Measurements from ENCODE around the gene RANBP17. TPM values are rescaled to one million over a fixed set of nuclear protein-coding genes. Genes with fewer than 3 reads are reported as not detected.
"Not testable (repeated sequence)": the region's sequence is repeated elsewhere in the genome, so short reads cannot be mapped to it uniquely, and the experiment has no call there.

RANBP17 gene
- total RNA-seq, 1 donor from 2014 or later = 6.8 TPM

DNA sequence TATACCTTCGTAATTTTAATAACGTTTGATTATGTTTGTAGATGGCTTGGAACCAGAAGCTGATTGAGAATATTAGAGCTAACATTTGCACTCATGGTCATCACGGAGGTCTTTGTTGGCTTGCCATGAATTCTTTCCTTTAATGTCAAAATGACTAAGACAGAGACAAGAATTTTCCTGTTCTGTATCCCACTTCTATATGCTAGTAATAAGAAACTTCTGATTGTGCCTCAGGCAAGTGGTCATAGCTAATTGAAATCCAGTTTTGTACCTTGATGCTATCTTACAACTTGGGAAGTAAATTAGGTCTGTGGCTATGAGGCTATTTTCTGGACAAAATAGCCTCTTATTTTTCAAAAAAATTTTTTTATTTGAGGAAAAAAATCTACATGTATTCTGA lies 167.6 kb downstream of the RANBP17 start:
- Histone ChIP-seq H3K27me3 (ENCODE audit: control insufficient read depth, insufficient read depth, low read length) (no peaks in the 10 kb centered on the region), H3K36me3 (ENCODE audit: control insufficient read depth, insufficient read depth, low read length) (no peaks in the 10 kb centered on the region), H3K4me3 (ENCODE audit: low read depth, low read length) (no peak overlapping the region)
- DNase-seq (ENCODE audit: low read depth) (no peak), FAIRE-seq (no peak)
- TF ChIP-seq, protein P1, sequence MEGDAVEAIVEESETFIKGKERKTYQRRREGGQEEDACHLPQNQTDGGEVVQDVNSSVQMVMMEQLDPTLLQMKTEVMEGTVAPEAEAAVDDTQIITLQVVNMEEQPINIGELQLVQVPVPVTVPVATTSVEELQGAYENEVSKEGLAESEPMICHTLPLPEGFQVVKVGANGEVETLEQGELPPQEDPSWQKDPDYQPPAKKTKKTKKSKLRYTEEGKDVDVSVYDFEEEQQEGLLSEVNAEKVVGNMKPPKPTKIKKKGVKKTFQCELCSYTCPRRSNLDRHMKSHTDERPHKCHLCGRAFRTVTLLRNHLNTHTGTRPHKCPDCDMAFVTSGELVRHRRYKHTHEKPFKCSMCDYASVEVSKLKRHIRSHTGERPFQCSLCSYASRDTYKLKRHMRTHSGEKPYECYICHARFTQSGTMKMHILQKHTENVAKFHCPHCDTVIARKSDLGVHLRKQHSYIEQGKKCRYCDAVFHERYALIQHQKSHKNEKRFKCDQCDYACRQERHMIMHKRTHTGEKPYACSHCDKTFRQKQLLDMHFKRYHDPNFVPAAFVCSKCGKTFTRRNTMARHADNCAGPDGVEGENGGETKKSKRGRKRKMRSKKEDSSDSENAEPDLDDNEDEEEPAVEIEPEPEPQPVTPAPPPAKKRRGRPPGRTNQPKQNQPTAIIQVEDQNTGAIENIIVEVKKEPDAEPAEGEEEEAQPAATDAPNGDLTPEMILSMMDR (IDR thresholded peaks at IDR 0.05; ENCODE audit: insufficient read depth, low read length, severe bottlenecking) = no peak

DNA sequence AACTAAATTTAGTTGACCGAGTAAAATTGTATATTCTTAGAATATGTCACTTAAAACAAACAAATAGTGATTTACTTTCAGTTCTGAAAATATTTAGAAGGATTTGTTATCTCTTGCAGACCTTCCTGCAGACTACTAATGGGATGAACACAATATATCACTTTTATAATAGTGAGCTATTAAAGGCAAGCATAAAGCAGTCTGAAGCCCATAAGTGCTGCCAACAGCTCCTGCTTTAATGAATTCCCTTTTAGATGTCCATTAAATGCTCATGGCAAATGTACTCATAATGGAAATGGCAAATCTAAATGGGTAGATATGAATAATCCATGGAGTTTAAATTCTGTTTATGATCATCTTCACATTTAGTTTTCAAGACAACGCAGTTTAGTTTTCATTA lies 170.2 kb downstream of the RANBP17 start:
- DNase-seq (ENCODE audit: low read depth) (no peak), FAIRE-seq (no peak)
- H3K36me3 ChIP-seq (ENCODE audit: control insufficient read depth, insufficient read depth, low read length) = no peaks in the 10 kb centered on the region
- TF ChIP-seq, protein P1 (IDR thresholded peaks at IDR 0.05; ENCODE audit: insufficient read depth, low read length, severe bottlenecking) = no peak
- H3K27me3 ChIP-seq (ENCODE audit: control insufficient read depth, insufficient read depth, low read length) = no peaks in the 10 kb centered on the region
- H3K4me3 ChIP-seq (ENCODE audit: low read depth, low read length) = no peak overlapping the region

DNA sequence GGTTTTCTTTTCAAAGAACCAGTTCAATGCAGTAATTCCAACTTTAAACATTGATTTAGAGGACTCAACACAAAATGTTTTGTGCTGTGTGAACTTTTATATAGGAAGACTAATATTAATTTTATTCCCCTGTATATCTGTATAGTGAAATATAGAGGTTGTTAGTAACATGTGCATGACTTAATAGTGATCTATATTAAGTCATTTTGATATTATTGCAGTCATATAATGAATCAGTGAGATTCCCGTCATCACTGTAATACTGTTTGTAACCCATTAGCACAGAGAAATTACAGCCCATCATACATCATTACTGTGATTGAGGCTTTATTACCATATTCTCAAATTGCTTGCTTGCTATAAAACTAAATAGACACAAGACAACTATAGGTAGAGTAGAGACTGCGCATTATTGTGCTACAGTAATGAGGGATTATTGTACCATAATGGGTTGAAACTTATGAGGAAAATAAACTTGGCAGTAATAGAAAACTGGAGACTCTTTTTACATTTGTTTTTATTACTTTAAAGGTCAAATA lies 170.7 kb downstream of the RANBP17 start:
- FAIRE-seq = no peak
- TF ChIP-seq, protein P1 (IDR thresholded peaks at IDR 0.05; ENCODE audit: insufficient read depth, low read length, severe bottlenecking) = no peak

DNA sequence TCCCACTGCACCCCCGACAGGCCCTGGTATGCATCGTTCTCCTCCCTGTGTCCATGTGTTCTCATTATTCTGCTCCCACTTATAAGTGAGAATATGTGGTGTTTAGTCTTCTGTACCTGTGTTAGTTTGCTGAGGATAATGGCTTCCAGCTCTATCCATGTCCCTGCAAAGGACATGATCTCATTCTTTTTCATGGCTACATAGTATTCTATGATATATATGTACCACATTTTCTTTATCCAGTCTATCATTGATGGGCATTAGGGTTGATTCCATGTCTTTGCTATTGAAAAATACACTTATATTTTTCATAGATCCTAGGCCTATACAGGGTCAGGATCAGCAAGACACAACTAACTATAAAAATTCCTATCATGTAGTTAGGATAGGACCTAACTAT lies 180.1 kb downstream of the RANBP17 start:
- not testable (repeated sequence) for FAIRE-seq; H3K4me3 ChIP-seq (ENCODE audit: low read depth, low read length); H3K27me3 ChIP-seq (ENCODE audit: control insufficient read depth, insufficient read depth, low read length); DNase-seq (ENCODE audit: low read depth); H3K36me3 ChIP-seq (ENCODE audit: control insufficient read depth, insufficient read depth, low read length)

More for the DNA sequence above, 170.7 kb downstream of the RANBP17 start:
- Histone ChIP-seq H3K36me3 (ENCODE audit: control insufficient read depth, insufficient read depth, low read length) (no peaks in the 10 kb centered on the region), H3K27me3 (ENCODE audit: control insufficient read depth, insufficient read depth, low read length) (no peaks in the 10 kb centered on the region), H3K4me3 (ENCODE audit: low read depth, low read length) (no peak overlapping the region)
- no peak for DNase-seq (ENCODE audit: low read depth)

DNA sequence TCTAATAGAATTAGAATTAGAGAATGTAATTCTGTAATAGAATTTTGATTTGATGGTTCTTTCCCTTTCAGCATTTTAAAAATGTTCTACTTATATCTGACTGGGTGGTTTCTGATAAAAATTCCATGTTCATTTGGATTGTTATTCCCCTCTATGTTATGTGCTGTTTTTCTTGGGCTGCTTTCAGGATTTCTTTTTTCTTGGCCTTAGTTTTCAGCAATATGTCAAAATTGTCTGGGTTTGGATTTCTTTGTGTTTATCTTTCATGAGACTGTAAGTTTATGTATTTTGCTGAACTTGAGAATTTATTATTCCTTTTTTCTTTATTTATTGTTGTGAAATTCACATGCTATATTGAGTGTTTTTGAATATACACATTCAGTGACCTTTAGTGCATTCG lies 189.1 kb downstream of the RANBP17 start:
- Histone ChIP-seq H3K27me3 (ENCODE audit: control insufficient read depth, insufficient read depth, low read length) (no peaks in the 10 kb centered on the region), H3K36me3 (ENCODE audit: control insufficient read depth, insufficient read depth, low read length) (no peaks in the 10 kb centered on the region), H3K4me3 (ENCODE audit: low read depth, low read length) (no peak overlapping the region)
- TF ChIP-seq, protein P1 (IDR thresholded peaks at IDR 0.05; ENCODE audit: insufficient read depth, low read length, severe bottlenecking) = no peak
- DNase-seq (ENCODE audit: low read depth) (no peak), FAIRE-seq (no peak)

DNA sequence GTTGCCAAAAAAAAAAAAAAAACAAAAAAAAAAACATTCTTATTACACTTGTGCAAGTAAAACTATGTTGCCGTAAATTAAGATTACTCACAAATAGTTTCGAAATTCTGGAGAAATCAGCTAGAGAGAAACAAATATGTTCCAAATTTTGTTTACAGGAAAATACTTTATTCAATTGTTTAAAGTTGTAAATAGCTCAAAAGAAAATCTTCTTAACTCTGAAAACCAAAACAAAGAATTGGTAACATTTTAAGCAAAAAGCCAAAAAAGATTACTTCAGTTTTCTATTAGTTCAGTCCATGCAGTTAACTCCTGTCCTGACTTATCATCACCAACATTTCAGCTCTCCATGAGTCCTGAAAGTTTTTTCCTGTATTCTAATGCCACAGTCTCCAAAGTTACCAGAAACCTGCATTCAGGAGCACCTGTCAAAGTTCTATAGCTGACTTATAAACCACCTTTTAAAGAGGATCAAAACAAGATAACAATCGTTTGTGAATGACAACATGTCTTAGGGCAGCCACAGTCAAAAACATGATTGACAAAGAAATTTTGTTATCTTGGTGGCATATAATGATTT lies 194.1 kb downstream of the RANBP17 start:
- Histone ChIP-seq H3K36me3 (ENCODE audit: control insufficient read depth, insufficient read depth, low read length) (no peaks in the 10 kb centered on the region), H3K27me3 (ENCODE audit: control insufficient read depth, insufficient read depth, low read length) (no peaks in the 10 kb centered on the region), H3K4me3 (ENCODE audit: low read depth, low read length) (no peak overlapping the region)
- TF ChIP-seq, protein P1 (IDR thresholded peaks at IDR 0.05; ENCODE audit: insufficient read depth, low read length, severe bottlenecking) = no peak
- DNase-seq (ENCODE audit: low read depth) (no peak), FAIRE-seq (no peak)
